H9 (cell line): Measurements from ENCODE around the gene ZFPM1. TPM values are rescaled to one million over a fixed set of nuclear protein-coding genes. Genes with fewer than 3 reads are reported as not detected.

Experiments
- DNase-seq: peaks from one replicate; pipeline ENCODE4 v3.0.0-alpha.2; 2017
- H2AFZ ChIP-seq: one replicate; pipeline ENCODE4 v1.6.1; 2013; ENCODE audit warnings: mild to moderate bottlenecking, low read length, control low read depth, moderate library complexity
- H2AK5ac ChIP-seq: 2 replicates; pipeline ENCODE4 v1.6.1; 2013; ENCODE audit warnings: low read length, control low read depth, mixed read lengths; ENCODE audit not compliant: insufficient read length
- H2BK120ac ChIP-seq: one replicate; pipeline ENCODE4 v1.6.1; 2013; ENCODE audit warnings: low read depth, mild to moderate bottlenecking, low read length, control low read depth, inconsistent platforms; ENCODE audit not compliant: poor library complexity, severe bottlenecking
- H2BK12ac ChIP-seq: 2 replicates; pipeline ENCODE4 v1.6.1; 2013; ENCODE audit warnings: low read length, control low read depth, mixed read lengths, low read depth; ENCODE audit not compliant: insufficient read length
- H2BK15ac ChIP-seq: 2 replicates; pipeline ENCODE4 v1.6.1; 2013; ENCODE audit warnings: low read depth, low read length, control low read depth
- H2BK20ac ChIP-seq: one replicate; pipeline ENCODE4 v1.6.1; 2013; ENCODE audit warnings: low read depth, mild to moderate bottlenecking, low read length, control low read depth, inconsistent platforms; ENCODE audit not compliant: poor library complexity, severe bottlenecking
- H2BK5ac ChIP-seq: 2 replicates; pipeline ENCODE4 v1.6.1; 2013; ENCODE audit warnings: low read length, control low read depth, mixed read lengths; ENCODE audit not compliant: insufficient read length
- H3K14ac ChIP-seq: 2 replicates; pipeline ENCODE4 v1.6.1; 2013; ENCODE audit warnings: low read length, control low read depth; ENCODE audit not compliant: insufficient read depth
- H3K18ac ChIP-seq: 2 replicates; pipeline ENCODE4 v1.6.1; 2013; ENCODE audit warnings: low read depth, mild to moderate bottlenecking, mixed read lengths, low read length, control low read depth; ENCODE audit not compliant: insufficient read length
- H3K23ac ChIP-seq: 2 replicates; pipeline ENCODE4 v1.6.1; 2013; ENCODE audit warnings: low read length, control low read depth, mixed read lengths, low read depth; ENCODE audit not compliant: insufficient read length
- H3K23me2 ChIP-seq: 2 replicates; pipeline ENCODE4 v1.6.1; 2013; ENCODE audit warnings: low read depth, mild to moderate bottlenecking, mixed read lengths, low read length, control low read depth; ENCODE audit not compliant: insufficient read length, poor library complexity, severe bottlenecking
- H3K27ac ChIP-seq: 2 replicates; pipeline ENCODE4 v1.5.1; 2013; ENCODE audit warnings: low read length, control low read depth, mixed read lengths, low read depth; ENCODE audit not compliant: insufficient read length
- H3K27me3 ChIP-seq: 2 replicates; pipeline ENCODE4 v1.6.1; 2013; ENCODE audit warnings: low read length, control low read depth, inconsistent platforms; ENCODE audit not compliant: insufficient read depth
- H3K4ac ChIP-seq: 2 replicates; pipeline ENCODE4 v1.6.1; 2013; ENCODE audit warnings: low read depth, mild to moderate bottlenecking, control low read depth, inconsistent platforms, low read length, moderate library complexity
- H3K4me1 ChIP-seq: 2 replicates; pipeline ENCODE4 v1.6.1; 2013; ENCODE audit warnings: low read length, control low read depth, inconsistent platforms; ENCODE audit not compliant: insufficient read depth
- H3K4me2 ChIP-seq: 2 replicates; pipeline ENCODE4 v1.6.1; 2013; ENCODE audit warnings: low read length, control low read depth, mixed read lengths; ENCODE audit not compliant: insufficient read length, insufficient read depth
- H3K56ac ChIP-seq: 2 replicates; pipeline ENCODE4 v1.6.1; 2013; ENCODE audit warnings: low read depth, mild to moderate bottlenecking, mixed read lengths, low read length, control low read depth; ENCODE audit not compliant: insufficient read length
- H3K79me1 ChIP-seq: 2 replicates; pipeline ENCODE4 v1.6.1; 2013; ENCODE audit warnings: low read depth, mild to moderate bottlenecking, moderate library complexity, low read length, control low read depth, inconsistent platforms; ENCODE audit not compliant: insufficient read depth, poor library complexity, severe bottlenecking
- H3K79me2 ChIP-seq: 2 replicates; pipeline ENCODE4 v1.6.1; 2013; ENCODE audit warnings: low read length, control low read depth, inconsistent platforms; ENCODE audit not compliant: insufficient read depth
- H3K9ac ChIP-seq: 2 replicates; pipeline ENCODE4 v1.6.1; 2013; ENCODE audit warnings: low read length, control low read depth, mixed read lengths; ENCODE audit not compliant: insufficient read length; ENCODE audit errors: extremely low read depth
- H3K9me3 ChIP-seq: one replicate; pipeline ENCODE4 v1.6.1; 2013; ENCODE audit warnings: low read depth, low read length, inconsistent platforms; ENCODE audit not compliant: control insufficient read depth
- H3T11ph ChIP-seq: one replicate; pipeline ENCODE4 v1.6.1; 2013; ENCODE audit warnings: mild to moderate bottlenecking, low read length, control low read depth, inconsistent platforms
- H4K20me1 ChIP-seq: one replicate; pipeline ENCODE4 v1.6.1; 2013; ENCODE audit not compliant: control insufficient read depth, insufficient read length, insufficient read depth
- H4K5ac ChIP-seq: 2 replicates; pipeline ENCODE4 v1.6.1; 2013; ENCODE audit warnings: low read depth, mild to moderate bottlenecking, mixed read lengths, low read length, control low read depth; ENCODE audit not compliant: insufficient read length
- H4K8ac ChIP-seq: replicated peaks from 2 replicates; pipeline ENCODE4 v1.6.1; 2013; ENCODE audit warnings: low read length, control low read depth, mixed read lengths, low read depth; ENCODE audit not compliant: insufficient read length
- H4K91ac ChIP-seq: 2 replicates; pipeline ENCODE4 v1.6.1; 2013; ENCODE audit warnings: low read depth, mild to moderate bottlenecking, moderate library complexity, mixed read lengths, low read length, control low read depth; ENCODE audit not compliant: insufficient read length
- H3K27ac Mint-ChIP-seq, 3 experiments: 2 replicates in 2 of 3; 3 replicates in 1 of 3; pipeline ENCODE4 v1.8.0; 2020 to 2021; ENCODE audit warnings: mixed read lengths in 3 of 3, mild to moderate bottlenecking in 1 of 3, moderate library complexity in 1 of 3
- H3K27me3 Mint-ChIP-seq: 2 replicates; pipeline ENCODE4 v1.8.0; 2021; ENCODE audit warnings: low read depth, mild to moderate bottlenecking, moderate library complexity, mixed read lengths
- H3K36me3 Mint-ChIP-seq, 3 experiments: 2 replicates in 2 of 3; 3 replicates in 1 of 3; pipeline ENCODE4 v1.8.0; 2020 to 2021; ENCODE audit warnings: low read depth in 3 of 3, mixed read lengths in 3 of 3; ENCODE audit not compliant: insufficient read depth in 1 of 3
- H3K4me1 Mint-ChIP-seq, 2 experiments: 2 replicates each; pipeline ENCODE4 v1.8.0; 2020; ENCODE audit warnings: mixed read lengths in 2 of 2
- H3K4me3 Mint-ChIP-seq, 2 experiments: 2 replicates in 1 of 2; 3 replicates in 1 of 2; pipeline ENCODE4 v1.8.0; 2020 to 2021; ENCODE audit warnings: mild to moderate bottlenecking in 2 of 2, mixed read lengths in 2 of 2, moderate library complexity in 1 of 2
- H3K9me3 Mint-ChIP-seq, 2 experiments: 2 replicates in 1 of 2; 3 replicates in 1 of 2; pipeline ENCODE4 v1.8.0; 2020; ENCODE audit warnings: mild to moderate bottlenecking in 2 of 2, mixed read lengths in 2 of 2, moderate library complexity in 1 of 2
- WGBS: extraction: QIAGEN DNeasy Blood & Tissue Kit; methylation state at CpG from one replicate; pipeline ENCODE4 v1.1.7; 2013; ENCODE audit warnings: missing lambda C conversion rate, low lambda C conversion rate, mixed read lengths; ENCODE audit not compliant: insufficient read length; ENCODE audit errors: extremely low coverage; 5-methylcytosine and 5-hydroxymethylcytosine counted together
- total RNA-seq: library from RNA; stranded (reverse); gene quantifications from 2 replicates; pipeline ENCODE4 v1.2.1, GENCODE V29; 2021
- TF ChIP-seq, protein P1 (sequence below): fragments of 200-600 bp; sonication (generic); conservative IDR thresholded peaks from 3 replicates; pipeline ENCODE4 v1.8.0; 2021; ENCODE audit warnings: antibody characterized with exemption, mild to moderate bottlenecking

Gene ZFPM1
- total RNA-seq, 1 experiment from 2014 or later = 3.6 TPM

DNA sequence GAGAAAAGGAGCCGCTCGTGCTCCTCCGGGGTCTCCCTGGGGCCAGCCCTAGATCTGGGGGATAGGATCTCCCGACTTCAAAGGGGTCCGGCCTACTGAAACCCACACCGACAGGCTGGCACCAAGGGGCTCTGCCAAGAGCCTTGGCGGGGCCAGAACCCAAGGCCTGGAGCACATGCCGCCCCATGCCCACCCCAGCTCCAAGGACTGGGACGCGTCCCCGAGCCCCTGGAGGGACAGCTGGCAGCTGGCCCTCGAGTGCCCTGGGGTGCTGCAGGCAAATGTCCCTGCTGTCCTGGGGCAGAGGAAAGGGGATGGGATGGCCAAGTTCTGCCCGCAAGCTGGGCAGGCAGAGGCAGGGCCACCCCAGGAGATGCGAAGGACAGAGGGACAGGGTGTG is 31.8 kb upstream of the ZFPM1 start:
- Histone ChIP-seq H3K56ac (no peak overlapping the region), H4K5ac (no peak overlapping the region), H3K9ac (no peak overlapping the region), H4K20me1 (no peaks in the 10 kb centered on the region), H2BK5ac (no peak overlapping the region), H4K91ac (no peak overlapping the region), H3K27me3 (no peaks in the 10 kb centered on the region), H3K4ac (no peak overlapping the region), H3K4me2 (no peak overlapping the region), H3K18ac (no peak overlapping the region), H2AFZ (no peak overlapping the region), H2AK5ac (no peak overlapping the region), H4K8ac (no peak overlapping the region), H2BK120ac (no peak overlapping the region), H3K23ac (no peak overlapping the region), H3K79me1 (no peaks in the 10 kb centered on the region), H2BK20ac (no peak overlapping the region), H2BK15ac (no peak overlapping the region), H2BK12ac (no peak overlapping the region), H3K27ac (no peak overlapping the region), H3K79me2 (no peaks in the 10 kb centered on the region), H3K9me3 (no peaks in the 10 kb centered on the region), H3K14ac (no peak overlapping the region; the same call in 1 of the 2 replicates), H3T11ph (no peak overlapping the region), H3K23me2 (no peaks in the 10 kb centered on the region), H3K4me1 (no peaks in the 10 kb centered on the region)
- Mint-ChIP-seq H3K9me3 (no peaks in the 10 kb centered on the region), H3K27ac (no peak overlapping the region), H3K4me1 (no peaks in the 10 kb centered on the region), H3K36me3 (no peaks in the 10 kb centered on the region), H3K27me3 (no peaks in the 10 kb centered on the region; the same call in 1 of the 2 replicates), H3K4me3 (no peak overlapping the region)
- DNase-seq = no peak
- WGBS = no CpG with 5 or more reads among the region's 14 CpGs
- TF ChIP-seq, protein P1, sequence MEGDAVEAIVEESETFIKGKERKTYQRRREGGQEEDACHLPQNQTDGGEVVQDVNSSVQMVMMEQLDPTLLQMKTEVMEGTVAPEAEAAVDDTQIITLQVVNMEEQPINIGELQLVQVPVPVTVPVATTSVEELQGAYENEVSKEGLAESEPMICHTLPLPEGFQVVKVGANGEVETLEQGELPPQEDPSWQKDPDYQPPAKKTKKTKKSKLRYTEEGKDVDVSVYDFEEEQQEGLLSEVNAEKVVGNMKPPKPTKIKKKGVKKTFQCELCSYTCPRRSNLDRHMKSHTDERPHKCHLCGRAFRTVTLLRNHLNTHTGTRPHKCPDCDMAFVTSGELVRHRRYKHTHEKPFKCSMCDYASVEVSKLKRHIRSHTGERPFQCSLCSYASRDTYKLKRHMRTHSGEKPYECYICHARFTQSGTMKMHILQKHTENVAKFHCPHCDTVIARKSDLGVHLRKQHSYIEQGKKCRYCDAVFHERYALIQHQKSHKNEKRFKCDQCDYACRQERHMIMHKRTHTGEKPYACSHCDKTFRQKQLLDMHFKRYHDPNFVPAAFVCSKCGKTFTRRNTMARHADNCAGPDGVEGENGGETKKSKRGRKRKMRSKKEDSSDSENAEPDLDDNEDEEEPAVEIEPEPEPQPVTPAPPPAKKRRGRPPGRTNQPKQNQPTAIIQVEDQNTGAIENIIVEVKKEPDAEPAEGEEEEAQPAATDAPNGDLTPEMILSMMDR = no peak
